Heart left ventricle (tissue), 13 donors: ENCODE results near the gene USP54.

Experiments
- POLR2A ChIP-seq, 2 donors: fragments of 450-650 bp; IDR thresholded peaks; one replicate each; pipeline ENCODE4 v1.6.1; 2017; ENCODE audit warnings: antibody characterized with exemption in 2 of 2, mild to moderate bottlenecking in 2 of 2, moderate library complexity in 2 of 2
- TF ChIP-seq, protein P1 (sequence below), 12 donors: fragments of 200-600 bp; sonication (generic) in 4 of 12; IDR thresholded peaks; one replicate each; pipeline versions ENCODE4 v1.5.0 to v1.8.0; 2018 to 2022; ENCODE audit warnings: antibody characterized with exemption in 12 of 12, mild to moderate bottlenecking in 5 of 12
- donor health status: ischemic (EF 13 %, LVEDD 7.1; RV severe dilation, severe dysfunction).
- donor health status: DM: no; HTN: yes; CAD: no.
- donor health status: DM: no; HTN: no; CAD: no.
- donor health status: ischemic (EF 25% LVEDD 6.9; RV normal size, moderate dysfunction).
- donor health status: ischemic (EF 25% LVEDD 5.7; RV mildly dilated, moderate dysfunction).
- donor health status: ischemic (EF 35%, LVEDD 5.7; RV mildly dilated, moderate dysfunction).
- donor health status: nonischemic (EF 11% LVEDD 7.7; RV severe dilation, severe dysfunction).
- donor health status: DM: yes; HTN: yes; CAD: no.
- donor health status: PGD.
- donor health status: ischemic (EF 29% LVEDD 5.4; RV normal size, mild dysfunction).
- donor health status: nonischemic (EF 23%, LVEDD 6.1; RV moderate dilation, normal function).

DNA sequence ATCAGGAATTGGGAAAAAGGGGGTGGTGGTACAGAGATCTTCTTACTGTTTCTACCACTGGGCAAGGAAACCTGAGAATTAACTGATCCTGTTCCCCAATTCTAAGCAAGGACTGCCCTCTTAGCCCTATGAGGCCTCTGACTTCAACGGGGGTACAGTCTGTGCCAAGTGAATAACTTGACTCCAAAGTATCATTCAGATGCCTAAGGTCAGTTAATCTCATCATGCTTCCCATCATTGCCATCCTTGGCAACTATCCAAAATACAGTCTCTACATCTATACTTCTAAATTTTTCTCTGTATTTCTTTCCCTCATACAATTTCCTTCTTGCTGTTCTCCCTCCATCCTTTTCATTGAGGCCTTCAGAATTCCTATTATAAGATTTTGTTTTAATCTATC lies 105.8 kb downstream of the USP54 start:
- TF ChIP-seq POLR2A (IDR thresholded peaks at IDR 0.05), result no peak
- TF ChIP-seq, protein P1, sequence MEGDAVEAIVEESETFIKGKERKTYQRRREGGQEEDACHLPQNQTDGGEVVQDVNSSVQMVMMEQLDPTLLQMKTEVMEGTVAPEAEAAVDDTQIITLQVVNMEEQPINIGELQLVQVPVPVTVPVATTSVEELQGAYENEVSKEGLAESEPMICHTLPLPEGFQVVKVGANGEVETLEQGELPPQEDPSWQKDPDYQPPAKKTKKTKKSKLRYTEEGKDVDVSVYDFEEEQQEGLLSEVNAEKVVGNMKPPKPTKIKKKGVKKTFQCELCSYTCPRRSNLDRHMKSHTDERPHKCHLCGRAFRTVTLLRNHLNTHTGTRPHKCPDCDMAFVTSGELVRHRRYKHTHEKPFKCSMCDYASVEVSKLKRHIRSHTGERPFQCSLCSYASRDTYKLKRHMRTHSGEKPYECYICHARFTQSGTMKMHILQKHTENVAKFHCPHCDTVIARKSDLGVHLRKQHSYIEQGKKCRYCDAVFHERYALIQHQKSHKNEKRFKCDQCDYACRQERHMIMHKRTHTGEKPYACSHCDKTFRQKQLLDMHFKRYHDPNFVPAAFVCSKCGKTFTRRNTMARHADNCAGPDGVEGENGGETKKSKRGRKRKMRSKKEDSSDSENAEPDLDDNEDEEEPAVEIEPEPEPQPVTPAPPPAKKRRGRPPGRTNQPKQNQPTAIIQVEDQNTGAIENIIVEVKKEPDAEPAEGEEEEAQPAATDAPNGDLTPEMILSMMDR (IDR thresholded peaks at IDR 0.05), result no peak
